Mucosa of descending colon (tissue), 3 donors: ENCODE results near the gene MMAB. TPM values are rescaled to one million over a fixed set of nuclear protein-coding genes. Genes with fewer than 3 reads are reported as not detected.

Experiments used
- ATAC-seq: fragments of 200-7000 bp; cut with Tn5 transposase; one replicate; pipeline ENCODE4 v1.9.1; 2020; ENCODE audit warnings: mild to moderate bottlenecking, moderate library complexity
- DNase-seq, 3 donors: peaks; one replicate each; pipeline ENCODE4 v3.0.0-alpha.2; 2020
- H3K36me3 ChIP-seq: fragments of 200-600 bp; one replicate; pipeline ENCODE4 v1.8.0; 2021; ENCODE audit warnings: low read depth, mild to moderate bottlenecking
- H3K4me1 ChIP-seq: fragments of 200-600 bp; one replicate; pipeline ENCODE4 v1.8.0; 2021; ENCODE audit warnings: low read depth, mild to moderate bottlenecking
- H3K4me3 ChIP-seq: fragments of 200-600 bp; one replicate; pipeline ENCODE4 v1.8.0; 2021; ENCODE audit warnings: mild to moderate bottlenecking
- H3K9me3 ChIP-seq: fragments of 200-600 bp; one replicate; pipeline ENCODE4 v1.8.0; 2021; ENCODE audit warnings: mild to moderate bottlenecking
- CTCF ChIP-seq: fragments of 200-600 bp; IDR thresholded peaks from one replicate; pipeline ENCODE4 v1.8.0; 2022; ENCODE audit warnings: antibody characterized with exemption, mild to moderate bottlenecking
- intact Hi-C, 2 donors: fragments of 100-400 bp; cut with DNase I in 1 of 2; cut with micrococcal nuclease in 1 of 2; formaldehyde crosslinking; loops; one replicate each; pipeline versions ENCODE4 v1.11.0 to v1.11.1; 2022; cut with DNase I, micrococcal nuclease
- total RNA-seq, 3 donors: library from RNA; stranded (reverse); fragmentation: NEBNext Ultra II Directional in 2 of 3; extraction: Animal tissue kit (Norgen Biotek cat#: 25700) in 2 of 3; gene quantifications; one replicate each; pipeline versions ENCODE4 v1.2.1 to v1.2.4, GENCODE V29; 2021 to 2023
- donor health status: DM: no; HTN: no; CAD: no; lungs with moderate emphysema.
- donor health status: DM: no; HTN: no; CAD: no.
- donor health status: DM: no; HTN: yes; CAD: no.

The MMAB gene
- total RNA-seq, 3 donors from 2014 or later: 29.9 to 45.5 (median 42.0) TPM

GRCh38 chr12:109513051-109513450 is 60.3 kb downstream of the MMAB start:
- ATAC-seq: no peak
- H3K36me3 ChIP-seq: no peaks in the 10 kb centered on the region
- intact Hi-C loops: no loop called here
- H3K4me1 ChIP-seq: no peaks in the 10 kb centered on the region
- DNase-seq: no peak
- no peak for TF ChIP-seq CTCF
- H3K4me3 ChIP-seq: no peak overlapping the region
- H3K9me3 ChIP-seq: no peaks in the 10 kb centered on the region

- intact Hi-C loops: no loop called here
- Histone ChIP-seq H3K4me1 (no peaks in the 10 kb centered on the region), H3K9me3 (no peaks in the 10 kb centered on the region), H3K4me3 (no peak overlapping the region), H3K36me3 (no peaks in the 10 kb centered on the region)
- TF ChIP-seq CTCF: no peak
- DNase-seq (no peak), ATAC-seq (no peak)
Measured at GRCh38 chr12:109512608-109513007, 60.7 kb downstream of the MMAB start.

- Histone ChIP-seq H3K4me1 (no peaks in the 10 kb centered on the region), H3K9me3 (no peaks in the 10 kb centered on the region), H3K4me3 (no peak overlapping the region), H3K36me3 (no peaks in the 10 kb centered on the region)
- intact Hi-C loops: no loop called here
- TF ChIP-seq CTCF: no peak
- DNase-seq: no peak
- ATAC-seq: no peak
Measured at GRCh38 chr12:109510196-109510595, 63.1 kb downstream of the MMAB start.

- DNase-seq (no peak), ATAC-seq (no peak)
- peaks cover 6% of the 10 kb centered on the region for H3K36me3 ChIP-seq
- no peak for TF ChIP-seq CTCF
- no peaks in the 10 kb centered on the region for H3K4me1 ChIP-seq
- intact Hi-C loops: no loop called here
- H3K9me3 ChIP-seq: no peaks in the 10 kb centered on the region
- no peak overlapping the region for H3K4me3 ChIP-seq
Measured at GRCh38 chr12:109504068-109504467, 69.2 kb downstream of the MMAB start.

Other genes starting within 250 kb of the MMAB start
- gene MYO1H, start 225.6 kb downstream of the MMAB start, total RNA-seq: under 1 TPM in 1 of 3 donors, not detected in 2; 0.41 TPM
- gene KCTD10, start 96.2 kb downstream of the MMAB start, total RNA-seq: 10 to 100 TPM; 81.1 to 86.3 (median 86.0) TPM
- 10 to 100 TPM; 52.5 to 62.3 (median 54.6) TPM for gene UBE3B, start 95.9 kb downstream of the MMAB start, total RNA-seq
- 10 to 100 TPM; 18.9 to 30.0 (median 29.8) TPM for gene MVK, start 290 bp upstream of the MMAB start, total RNA-seq
- gene FAM222A, start 140.3 kb upstream of the MMAB start, total RNA-seq: 1 to 10 TPM; 1.7 to 4.4 (median 3.5) TPM